Naive thymus-derived CD8-positive, alpha-beta T cell (primary cell): ENCODE results near the gene OBSL1. TPM values are rescaled to one million over a fixed set of nuclear protein-coding genes. Genes with fewer than 3 reads are reported as not detected.

Source experiments
- ATAC-seq, 2 donors: fragments of 150-1000 bp; cut with Tn5 transposase in 1 of 2; sonication (Bioruptor Pico), chemical (Tn5 transposase) in 1 of 2; 1 replicate in 1 of 2; 2 replicates in 1 of 2; pipeline ENCODE4 v1.10.0; 2021; ENCODE audit warnings: mild to moderate bottlenecking in 2 of 2, moderate library complexity in 2 of 2
- POLR2A ChIA-PET: fragments of 350-600 bp; sonication (Branson Sonifier 250); formaldehyde crosslinking; loops from one replicate; lab custom pipeline; 2021; ENCODE audit warnings: antibody characterized with exemption; lab: Charles Lee
- DNase-seq, 10 donors: peaks; one replicate each; pipeline versions ENCODE4 v3.0.0 to v3.0.0-alpha.2; 2020 to 2022
- H3K27ac Mint-ChIP-seq, 10 donors: one replicate each; pipeline ENCODE4 v1.8.0; 2020 to 2022; ENCODE audit warnings: mild to moderate bottlenecking in 10 of 10, mixed read lengths in 10 of 10, moderate library complexity in 4 of 10, inconsistent platforms in 1 of 10
- H3K27me3 Mint-ChIP-seq, 5 donors: one replicate each; pipeline ENCODE4 v1.8.0; 2021 to 2022; ENCODE audit warnings: mixed read lengths in 5 of 5
- H3K36me3 Mint-ChIP-seq, 3 donors: one replicate each; pipeline ENCODE4 v1.8.0; 2020 to 2022; ENCODE audit warnings: mixed read lengths in 3 of 3, mild to moderate bottlenecking in 2 of 3, inconsistent platforms in 1 of 3
- H3K4me1 Mint-ChIP-seq, 4 donors: one replicate each; pipeline ENCODE4 v1.8.0; 2021 to 2022; ENCODE audit warnings: mixed read lengths in 4 of 4
- H3K4me3 Mint-ChIP-seq, 10 donors: one replicate each; pipeline ENCODE4 v1.8.0; 2020 to 2022; ENCODE audit warnings: mild to moderate bottlenecking in 10 of 10, mixed read lengths in 10 of 10, moderate library complexity in 6 of 10, inconsistent platforms in 1 of 10
- H3K9me3 Mint-ChIP-seq, 9 donors: one replicate each; pipeline ENCODE4 v1.8.0; 2020 to 2022; ENCODE audit warnings: mixed read lengths in 9 of 9, mild to moderate bottlenecking in 3 of 9, inconsistent platforms in 1 of 9, moderate library complexity in 1 of 9
- polyA plus RNA-seq, 3 donors: library from polyadenylated mRNA; unstranded; fragments of 300-500 nt; fragmentation: Illumina TruSeq; gene quantifications; one replicate each; pipeline ENCODE4 v1.2.3, GENCODE V29; 2021
- total RNA-seq, 8 experiments: library from RNA in 2 of 8; stranded (reverse) in 2 of 8; gene quantifications; one replicate each; pipeline ENCODE4 v1.2.3 and lab custom pipeline; 2021 to 2026

OBSL1 gene
- total and polyA plus RNA-seq, 5 experiments from 2014 or later: 0.96 to 1.1 TPM; not detected in 3

DNA sequence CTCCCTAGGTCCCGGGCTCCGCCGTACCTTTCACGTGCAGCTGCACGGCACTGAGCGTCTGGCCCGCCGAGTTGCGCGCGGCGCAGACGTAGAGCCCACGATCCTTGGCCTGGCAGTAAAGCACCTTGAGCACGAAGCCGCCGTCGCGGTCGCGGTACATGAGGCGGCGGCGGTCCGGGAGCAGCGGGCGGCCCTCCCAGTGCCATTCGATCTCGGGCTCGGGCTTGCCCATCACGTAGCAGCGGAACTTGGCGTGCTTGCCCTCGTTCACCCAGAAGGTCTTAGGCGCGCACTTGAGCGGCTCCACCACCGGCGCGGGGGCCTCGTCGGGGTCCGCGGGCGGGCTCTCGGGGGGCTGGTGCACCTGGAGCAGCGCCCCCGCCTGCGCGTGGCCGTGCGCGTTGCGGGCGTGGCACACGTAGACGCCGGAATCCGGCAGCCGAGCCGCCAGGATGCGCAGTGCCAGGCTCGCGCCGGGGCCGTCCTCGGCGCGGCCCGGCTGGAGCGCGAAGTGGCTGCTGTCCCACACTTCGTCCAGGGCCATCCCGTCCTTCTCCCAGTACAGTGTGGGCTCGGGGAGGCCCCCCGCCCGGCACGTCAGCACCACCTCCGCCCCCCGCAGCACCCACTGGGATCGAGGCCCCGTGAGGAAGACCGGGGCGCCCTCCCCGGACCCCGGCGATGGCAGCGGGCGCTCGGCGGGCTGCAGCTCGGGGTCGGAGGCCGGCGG is 980 bp downstream of the OBSL1 start:
- peak in 1 of 10 donors; percentile 14 for DNase-seq
- Mint-ChIP-seq H3K27ac (no peak overlapping the region), H3K4me1 (peaks cover 0 to 3% (median under 1%) of the 10 kb centered on the region in 4 donors), H3K36me3 (no peaks in the 10 kb centered on the region), H3K9me3 (no peaks in the 10 kb centered on the region), H3K4me3 (peak overlapping the region in 8 of 10 donors; percentile 23 to 67 (median 52)), H3K27me3 (peaks cover 16 to 56% (median 32%) of the 10 kb centered on the region in 5 donors)
- ATAC-seq: peak; percentile 50 to 66
- POLR2A ChIA-PET: interaction anchor here (0.5 to 0.6 kb wide), 2 partner anchors 30 to 52 kb away, joined by 3 read pairs; no protein-coding TSS in a partner anchor

DNA sequence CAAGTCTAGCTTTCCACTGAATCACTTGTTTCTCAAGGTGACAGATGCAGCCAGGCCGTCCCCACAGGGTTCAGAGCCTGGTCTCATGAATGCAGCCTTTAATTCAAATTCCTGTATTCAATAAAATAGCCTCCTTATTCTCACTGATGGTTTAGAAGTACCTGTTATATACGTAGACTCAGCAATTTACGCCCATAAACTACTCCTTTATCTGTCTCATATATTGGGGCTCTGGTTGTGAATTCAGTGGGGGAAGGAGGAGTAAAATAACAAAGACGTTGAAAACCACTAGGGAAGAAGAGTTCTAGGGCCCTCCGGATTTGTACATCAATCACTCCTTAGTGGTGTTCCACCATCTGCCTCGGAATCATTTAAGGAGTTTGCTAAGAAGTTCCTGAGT is 1.7 kb downstream of the OBSL1 start:
- DNase-seq: no peak
- Mint-ChIP-seq H3K27me3 (peaks cover 14 to 52% (median 31%) of the 10 kb centered on the region in 5 donors), H3K27ac (peak overlapping the region in 1 of 10 donors; percentile 65), H3K4me1 (peaks cover 0 to 3% (median under 1%) of the 10 kb centered on the region in 4 donors), H3K4me3 (peak overlapping the region in 8 of 10 donors; percentile 20 to 64 (median 37)), H3K9me3 (no peaks in the 10 kb centered on the region), H3K36me3 (no peaks in the 10 kb centered on the region)
- POLR2A ChIA-PET: no interaction called here
- no peak for ATAC-seq

DNA sequence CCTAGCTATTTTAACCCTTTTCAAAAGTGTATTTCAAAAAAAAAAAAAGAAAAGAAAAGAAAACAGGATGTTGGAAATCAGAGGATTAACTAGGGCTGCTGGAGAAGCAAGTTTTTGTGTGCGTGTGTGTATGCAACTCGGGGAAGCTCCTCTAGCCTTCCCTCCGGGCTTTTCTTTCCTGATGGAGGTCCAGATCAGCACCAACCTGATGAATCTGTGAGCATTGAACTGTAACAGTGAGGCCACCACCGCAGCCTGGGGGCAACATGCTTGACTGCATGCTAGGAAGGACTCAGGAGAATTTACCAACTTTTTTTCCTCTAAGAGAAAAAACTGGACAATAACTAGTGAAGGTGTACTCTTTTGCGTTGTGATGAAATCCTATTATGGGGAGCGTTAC is 2.3 kb downstream of the OBSL1 start:
- no peaks in the 10 kb centered on the region for H3K9me3 Mint-ChIP-seq
- peak overlapping the region in 1 of 10 donors; percentile 21 for H3K27ac Mint-ChIP-seq
- H3K36me3 Mint-ChIP-seq: no peaks in the 10 kb centered on the region
- H3K4me1 Mint-ChIP-seq: peaks cover 0 to 5% (median under 1%) of the 10 kb centered on the region in 4 donors
- peaks cover 19 to 57% (median 34%) of the 10 kb centered on the region in 5 donors for H3K27me3 Mint-ChIP-seq
- H3K4me3 Mint-ChIP-seq: peak overlapping the region in 4 of 10 donors; percentile 2 to 29 (median 24)
- DNase-seq: no peak
- no peak for ATAC-seq
- POLR2A ChIA-PET: no interaction called here

DNA sequence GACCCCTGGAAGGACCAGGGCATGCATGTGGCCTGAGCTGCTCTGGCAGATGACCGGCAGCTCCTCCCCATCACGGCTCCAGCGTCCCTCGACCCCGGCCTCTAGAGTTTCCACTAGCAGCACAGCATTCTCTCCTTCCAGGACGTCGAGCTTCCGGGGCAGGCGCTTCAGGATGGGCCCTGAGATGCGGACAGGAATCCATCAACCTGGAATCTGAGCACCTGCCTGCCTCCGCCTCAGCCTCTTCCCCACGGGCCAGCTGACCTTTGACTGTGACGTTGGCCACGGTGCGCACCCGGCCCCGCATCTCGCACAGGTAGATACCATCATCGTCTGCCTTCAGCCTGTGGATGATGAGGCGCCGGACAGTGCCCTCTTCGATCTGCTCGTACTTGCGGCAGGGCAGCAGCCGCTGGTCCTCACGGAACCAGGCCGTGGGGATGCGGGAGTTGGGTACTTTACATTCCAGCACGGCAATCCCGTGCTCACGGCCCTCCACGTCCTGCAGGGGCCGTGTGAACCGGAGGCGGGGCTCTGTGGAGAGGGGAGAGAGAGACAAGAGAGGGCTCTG is 3.5 kb downstream of the OBSL1 start:
- Mint-ChIP-seq H3K4me3 (no peak overlapping the region), H3K27me3 (peaks cover 17 to 59% (median 29%) of the 10 kb centered on the region in 5 donors), H3K27ac (no peak overlapping the region), H3K36me3 (no peaks in the 10 kb centered on the region), H3K9me3 (no peaks in the 10 kb centered on the region), H3K4me1 (peaks cover 0 to 5% (median under 1%) of the 10 kb centered on the region in 4 donors)
- no peak for DNase-seq
- POLR2A ChIA-PET: no interaction called here
- no peak for ATAC-seq

DNA sequence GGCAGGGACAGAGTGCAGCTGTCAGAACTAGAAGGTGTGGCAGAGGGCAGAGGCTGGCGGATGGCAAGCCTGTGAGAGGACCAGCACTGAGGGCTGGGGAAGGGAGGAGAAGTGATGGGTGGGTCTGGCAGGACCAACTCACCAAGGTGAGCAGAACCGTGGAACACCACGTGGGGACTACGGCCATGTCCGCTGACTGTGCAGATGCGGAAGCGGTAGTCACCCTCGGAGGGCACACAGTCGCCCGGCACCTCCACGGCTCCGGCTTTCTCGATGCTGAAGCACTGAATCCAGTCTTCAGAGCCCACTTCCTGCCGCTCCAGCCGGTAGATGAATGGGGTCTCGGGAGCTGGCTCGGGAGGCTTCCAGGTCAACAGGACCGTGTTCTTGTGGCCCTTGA is 4.2 kb downstream of the OBSL1 start:
- H3K36me3 Mint-ChIP-seq: no peaks in the 10 kb centered on the region
- no peaks in the 10 kb centered on the region for H3K9me3 Mint-ChIP-seq
- peaks cover 16 to 61% (median 27%) of the 10 kb centered on the region in 5 donors for H3K27me3 Mint-ChIP-seq
- no peak for DNase-seq
- no peak overlapping the region for H3K4me3 Mint-ChIP-seq
- peaks cover 0 to 5% (median under 1%) of the 10 kb centered on the region in 4 donors for H3K4me1 Mint-ChIP-seq
- POLR2A ChIA-PET: no interaction called here
- no peak overlapping the region for H3K27ac Mint-ChIP-seq
- no peak for ATAC-seq

DNA sequence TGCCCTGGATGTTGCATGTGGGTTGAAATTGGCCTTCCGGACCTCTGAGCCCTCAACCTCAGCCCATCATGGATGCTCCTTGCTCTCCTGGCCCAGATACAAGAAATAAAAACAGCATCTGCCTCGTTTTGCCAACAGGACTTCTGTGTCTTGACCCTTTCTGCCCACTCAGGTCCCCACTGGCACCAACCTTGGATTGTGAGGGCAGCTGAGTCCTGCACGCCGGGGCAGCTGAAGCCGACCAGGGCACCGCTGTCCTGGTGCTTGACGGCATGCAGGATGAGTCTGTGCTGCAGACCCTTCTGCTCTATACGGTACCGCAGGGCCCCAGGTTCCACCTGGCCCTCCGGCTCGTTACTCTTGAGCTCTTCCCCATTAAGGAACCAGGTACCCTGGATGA is 4.7 kb downstream of the OBSL1 start:
- Mint-ChIP-seq H3K4me3 (no peak overlapping the region), H3K27ac (no peak overlapping the region), H3K4me1 (peaks cover 0 to 4% (median 0%) of the 10 kb centered on the region in 4 donors), H3K9me3 (no peaks in the 10 kb centered on the region), H3K27me3 (peaks cover 13 to 56% (median 22%) of the 10 kb centered on the region in 5 donors), H3K36me3 (no peaks in the 10 kb centered on the region)
- ATAC-seq: no peak
- no peak for DNase-seq
- POLR2A ChIA-PET: no interaction called here

DNA sequence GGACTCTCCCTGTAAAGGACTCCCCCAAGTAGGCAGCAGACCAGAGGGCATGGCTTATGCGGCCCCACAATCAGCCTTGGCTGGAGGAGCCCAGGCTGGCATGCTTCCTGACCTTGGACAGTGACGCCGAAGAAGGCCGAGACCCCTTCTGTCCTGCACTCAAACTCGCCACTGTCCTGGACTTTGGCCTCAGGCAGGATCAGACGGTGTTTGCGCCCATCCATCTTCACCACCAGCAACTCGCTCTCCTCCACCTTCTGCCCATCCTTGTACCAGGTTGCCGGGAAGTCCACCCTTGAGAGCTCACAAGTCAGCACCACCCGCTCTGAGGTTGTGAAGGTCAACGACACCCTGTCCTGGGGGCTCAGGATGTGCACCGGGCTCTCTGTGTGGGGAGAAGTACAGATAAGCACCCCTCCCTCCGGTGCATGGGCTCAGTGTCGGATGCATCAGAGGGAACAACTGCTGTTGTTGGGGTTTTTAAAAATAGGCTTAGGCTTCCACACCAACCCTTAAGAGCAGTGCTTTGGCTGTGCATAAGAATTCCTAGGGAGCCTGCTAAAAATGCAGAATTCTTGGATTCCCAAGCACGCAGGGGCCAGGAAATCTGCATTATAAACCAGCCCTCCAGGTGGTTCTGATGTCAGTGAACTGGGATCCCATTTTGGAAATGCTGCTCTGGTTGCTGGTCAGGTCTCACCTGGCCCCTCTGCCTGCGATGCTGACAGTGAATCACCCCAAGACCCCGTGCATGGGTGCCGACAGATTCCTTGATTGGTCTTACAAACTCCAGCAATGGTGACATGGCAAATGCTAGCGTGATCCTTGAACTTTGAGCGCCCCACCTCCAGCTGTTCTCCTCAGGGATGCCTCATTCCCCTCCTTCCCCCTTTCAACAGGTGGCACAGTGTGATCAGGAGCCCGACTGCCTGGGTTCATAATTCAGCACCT is 5.9 kb downstream of the OBSL1 start:
- Mint-ChIP-seq H3K4me1 (peaks cover 0 to 4% (median 0%) of the 10 kb centered on the region in 4 donors), H3K9me3 (no peaks in the 10 kb centered on the region), H3K27ac (no peak overlapping the region), H3K27me3 (peaks cover 13 to 65% (median 25%) of the 10 kb centered on the region in 5 donors), H3K4me3 (no peak overlapping the region), H3K36me3 (no peaks in the 10 kb centered on the region)
- DNase-seq (no peak), ATAC-seq (no peak)
- POLR2A ChIA-PET: no interaction called here

DNA sequence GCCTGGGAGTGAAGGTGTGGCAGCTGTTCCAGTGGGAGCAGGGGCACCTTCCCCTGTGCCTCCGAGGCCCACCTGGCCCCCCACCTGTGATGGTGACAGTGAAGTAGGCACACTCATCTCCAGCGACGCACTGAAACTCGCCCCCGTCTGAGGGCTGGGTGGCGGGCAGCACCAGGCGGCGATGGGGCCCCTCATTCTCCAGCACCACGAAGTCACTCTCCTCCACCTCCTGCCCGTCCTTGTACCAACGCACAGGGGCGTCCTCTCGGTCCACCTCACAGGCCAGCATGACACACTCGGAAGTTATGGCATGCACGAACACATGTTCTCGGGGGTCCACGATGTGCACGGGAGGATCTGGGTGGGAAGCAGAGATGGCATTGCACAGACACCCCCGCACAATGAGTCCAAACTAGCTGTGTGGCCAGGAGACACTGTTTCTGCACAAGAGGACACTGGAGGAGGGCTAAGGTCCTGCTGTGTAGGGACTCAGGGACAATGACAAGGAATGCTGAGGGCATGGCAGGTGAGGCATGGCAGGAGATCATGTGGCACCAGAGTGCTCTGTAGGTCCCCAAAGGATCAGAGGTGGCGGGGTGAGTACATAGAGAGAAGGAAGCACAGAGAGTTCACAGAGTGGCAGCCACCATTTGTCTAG is 7.9 kb downstream of the OBSL1 start:
- POLR2A ChIA-PET: interaction anchor here (1.4 kb wide), 1 partner anchor 12 kb away, joined by 3 read pairs; no protein-coding TSS in a partner anchor
- H3K4me1 Mint-ChIP-seq: peaks cover 0 to 4% (median 0%) of the 10 kb centered on the region in 4 donors
- DNase-seq (no peak), ATAC-seq (no peak)
- H3K4me3 Mint-ChIP-seq: no peak overlapping the region
- H3K36me3 Mint-ChIP-seq: no peaks in the 10 kb centered on the region
- H3K9me3 Mint-ChIP-seq: no peaks in the 10 kb centered on the region
- peaks cover 8 to 63% (median 24%) of the 10 kb centered on the region in 5 donors for H3K27me3 Mint-ChIP-seq
- H3K27ac Mint-ChIP-seq: peak overlapping the region in 1 of 10 donors; percentile 13

DNA sequence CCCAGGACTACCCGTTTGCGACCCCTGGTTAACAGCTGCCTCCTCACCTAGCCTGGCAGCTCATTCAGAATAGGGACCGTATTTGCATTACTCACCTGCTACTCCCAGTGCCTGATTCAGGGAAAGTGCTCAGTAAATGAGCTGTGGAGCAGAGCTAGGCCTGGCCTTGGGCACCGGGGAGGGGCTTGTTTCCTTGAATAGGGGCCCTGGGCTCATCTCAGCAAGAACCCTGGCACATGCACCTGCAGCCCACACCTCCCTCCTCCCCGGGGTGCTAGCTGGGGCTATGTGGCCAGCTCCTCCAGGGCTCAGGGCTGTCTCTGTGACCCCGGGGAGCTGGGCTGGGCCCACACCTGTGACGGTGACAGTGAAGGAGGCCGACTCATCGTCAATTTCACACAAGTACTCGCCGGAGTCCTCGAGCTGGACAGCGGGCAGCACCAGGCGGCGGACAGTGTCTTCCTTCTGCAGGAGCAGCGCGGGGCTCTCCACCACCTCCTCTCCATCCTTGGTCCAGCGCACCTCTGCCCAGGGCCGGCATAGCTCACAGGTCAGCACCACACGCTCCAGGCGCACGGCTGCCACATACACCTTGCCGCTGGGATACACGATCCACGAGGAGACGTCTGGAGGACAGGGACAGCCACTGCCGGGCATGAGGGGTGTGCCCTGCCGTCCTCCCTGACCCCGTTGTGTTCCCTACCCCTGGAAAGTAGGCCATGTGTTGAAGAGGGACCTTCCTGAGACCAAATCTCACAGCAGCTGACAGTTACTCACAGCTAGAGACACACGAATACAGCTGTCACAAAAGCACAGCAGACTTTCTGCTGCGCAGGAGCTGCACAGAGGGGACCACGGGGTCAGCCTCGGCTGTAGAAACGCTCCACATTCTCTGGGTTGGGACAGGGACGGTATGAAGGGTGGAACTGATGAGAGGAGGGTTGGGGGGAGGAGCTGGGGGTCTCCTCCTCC is 9.0 kb downstream of the OBSL1 start:
- Mint-ChIP-seq H3K4me3 (no peak overlapping the region), H3K9me3 (no peaks in the 10 kb centered on the region), H3K36me3 (no peaks in the 10 kb centered on the region), H3K27ac (no peak overlapping the region), H3K4me1 (peaks cover 0 to 2% (median 0%) of the 10 kb centered on the region in 4 donors), H3K27me3 (peaks cover 8 to 56% (median 17%) of the 10 kb centered on the region in 5 donors)
- POLR2A ChIA-PET: interaction anchor here (1.4 kb wide), 1 partner anchor 11 kb away, joined by 3 read pairs; no protein-coding TSS in a partner anchor
- DNase-seq (no peak), ATAC-seq (no peak)

DNA sequence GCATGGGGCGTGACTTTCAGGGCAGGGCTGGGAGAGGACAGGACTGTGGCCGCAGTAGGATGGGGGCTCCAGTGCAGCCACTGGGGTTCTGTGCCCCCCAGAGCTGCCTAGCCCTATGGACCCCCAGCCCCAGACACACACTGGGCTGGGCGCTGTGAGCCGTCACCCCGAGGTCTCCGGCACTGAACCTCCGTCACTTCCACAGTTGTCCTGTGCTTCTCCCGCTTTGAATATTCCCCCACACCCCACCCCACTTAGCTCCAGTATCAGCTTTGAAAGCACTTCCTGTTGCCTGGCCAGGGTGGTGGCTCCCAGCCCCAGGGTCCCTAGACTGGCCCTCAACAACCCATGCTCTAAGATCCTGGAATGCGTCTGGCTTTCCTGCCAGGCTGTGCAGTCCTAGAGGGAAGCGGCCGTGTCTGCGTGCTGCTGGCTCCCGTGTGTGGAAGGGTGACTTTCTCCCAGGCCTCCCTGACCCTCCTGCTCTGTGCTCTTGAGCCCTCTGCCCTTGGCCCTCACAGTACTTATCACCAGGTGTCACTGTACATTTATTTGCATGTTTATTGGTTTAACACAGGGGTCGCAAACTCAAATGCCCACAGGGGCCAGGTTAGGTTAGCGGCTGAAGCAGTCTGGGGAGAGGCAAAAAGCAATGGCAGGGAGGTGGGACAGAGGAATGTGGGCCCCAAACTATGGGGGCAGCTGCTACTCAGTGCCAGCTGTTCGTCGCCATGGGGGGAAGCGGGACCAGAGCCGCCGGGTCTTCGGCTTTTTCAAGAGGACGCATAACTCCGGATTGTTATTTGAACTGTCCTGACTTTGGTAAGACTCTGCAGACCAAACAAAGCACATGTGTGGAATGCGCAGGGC is 9.9 kb downstream of the OBSL1 start:
- no peak for ATAC-seq

More for the DNA sequence above, 9.9 kb downstream of the OBSL1 start:
- no peak overlapping the region for H3K4me3 Mint-ChIP-seq
- peaks cover 0 to 2% (median 0%) of the 10 kb centered on the region in 4 donors for H3K4me1 Mint-ChIP-seq
- peaks cover 9 to 56% (median 13%) of the 10 kb centered on the region in 5 donors for H3K27me3 Mint-ChIP-seq
- H3K36me3 Mint-ChIP-seq: no peaks in the 10 kb centered on the region
- no peak for DNase-seq
- H3K9me3 Mint-ChIP-seq: no peaks in the 10 kb centered on the region
- H3K27ac Mint-ChIP-seq: peak overlapping the region in 1 of 10 donors; percentile 51
- POLR2A ChIA-PET: interaction anchor here (1.4 to 2.1 kb wide), 2 partner anchors 10 kb away, joined by 3 to 4 read pairs; no protein-coding TSS in a partner anchor
